ENCODE measurements around the gene HYPK. TPM values are rescaled to one million over a fixed set of nuclear protein-coding genes. Genes with fewer than 3 reads are reported as not detected.

HYPK gene
- 6.8 and 9.0 TPM in 2 replicates for total RNA-seq

- peak within 1 kb of the TSS; percentile 77 for H3K4me3 ChIP-seq (ENCODE audit: low read depth, low read length)
- FAIRE-seq (no peak), DNase-seq (ENCODE audit: low read depth) (peak; percentile 82)
- H3K27me3 ChIP-seq (ENCODE audit: control insufficient read depth, insufficient read depth, low read length) = no peaks in the 10 kb centered on the region
- H3K36me3 ChIP-seq (ENCODE audit: control insufficient read depth, insufficient read depth, low read length) = peaks cover 13% of the 10 kb centered on the region
- TF ChIP-seq CTCF (IDR thresholded peaks at IDR 0.05; ENCODE audit: insufficient read depth, low read length, severe bottlenecking) = no peak
Observed at GRCh38 chr15:43800286-43801141, at the start of gene HYPK. HYPK (plus strand) TSS chr15:43800599; CDS start chr15:43800623, 24 bp downstream.

- Histone ChIP-seq H3K36me3 (ENCODE audit: control insufficient read depth, insufficient read depth, low read length) (peaks cover 9% of the 10 kb centered on the region), H3K27me3 (ENCODE audit: control insufficient read depth, insufficient read depth, low read length) (no peaks in the 10 kb centered on the region), H3K4me3 (ENCODE audit: low read depth, low read length) (no peak overlapping the region)
- FAIRE-seq (no peak), DNase-seq (ENCODE audit: low read depth) (no peak)
- no peak for TF ChIP-seq CTCF (IDR thresholded peaks at IDR 0.05; ENCODE audit: insufficient read depth, low read length, severe bottlenecking)
Observed at GRCh38 chr15:43751885-43752284, 48.5 kb upstream of the HYPK start.

- no peak for DNase-seq (ENCODE audit: low read depth)
- no peak for TF ChIP-seq CTCF (IDR thresholded peaks at IDR 0.05; ENCODE audit: insufficient read depth, low read length, severe bottlenecking)
Observed at GRCh38 chr15:43762824-43763223, 37.6 kb upstream of the HYPK start.

GRCh38 chr15:43763819-43764446 is 36.5 kb upstream of the HYPK start:
- Histone ChIP-seq H3K36me3 (ENCODE audit: control insufficient read depth, insufficient read depth, low read length) (peaks cover 25% of the 10 kb centered on the region), H3K27me3 (ENCODE audit: control insufficient read depth, insufficient read depth, low read length) (no peaks in the 10 kb centered on the region), H3K4me3 (ENCODE audit: low read depth, low read length) (no peak overlapping the region)
- DNase-seq (ENCODE audit: low read depth) (no peak), FAIRE-seq (no peak)
- no peak for TF ChIP-seq CTCF (IDR thresholded peaks at IDR 0.05; ENCODE audit: insufficient read depth, low read length, severe bottlenecking)

More at GRCh38 chr15:43762824-43763223, 37.6 kb upstream of the HYPK start:
- Histone ChIP-seq H3K4me3 (ENCODE audit: low read depth, low read length) (no peak overlapping the region), H3K36me3 (ENCODE audit: control insufficient read depth, insufficient read depth, low read length) (peaks cover 23% of the 10 kb centered on the region), H3K27me3 (ENCODE audit: control insufficient read depth, insufficient read depth, low read length) (no peaks in the 10 kb centered on the region)
- FAIRE-seq = peak; percentile 47

GRCh38 chr15:43769584-43770228 is 30.7 kb upstream of the HYPK start:
- FAIRE-seq (no peak), DNase-seq (ENCODE audit: low read depth) (peak; percentile 63)
- H3K4me3 ChIP-seq (ENCODE audit: low read depth, low read length) = no peak overlapping the region
- no peaks in the 10 kb centered on the region for H3K27me3 ChIP-seq (ENCODE audit: control insufficient read depth, insufficient read depth, low read length)
- peak; percentile 73 for TF ChIP-seq CTCF (IDR thresholded peaks at IDR 0.05; ENCODE audit: insufficient read depth, low read length, severe bottlenecking)
- peaks cover 35% of the 10 kb centered on the region for H3K36me3 ChIP-seq (ENCODE audit: control insufficient read depth, insufficient read depth, low read length)

All from bronchial epithelial cell (primary cell).